ENCODE measurements around the gene PARD3B. TPM values are rescaled to one million over a fixed set of nuclear protein-coding genes. Genes with fewer than 3 reads are reported as not detected.

The PARD3B gene
- total and polyA plus RNA-seq, 5 donors: 3.0 to 18.6 (median 15.6) TPM

DNA sequence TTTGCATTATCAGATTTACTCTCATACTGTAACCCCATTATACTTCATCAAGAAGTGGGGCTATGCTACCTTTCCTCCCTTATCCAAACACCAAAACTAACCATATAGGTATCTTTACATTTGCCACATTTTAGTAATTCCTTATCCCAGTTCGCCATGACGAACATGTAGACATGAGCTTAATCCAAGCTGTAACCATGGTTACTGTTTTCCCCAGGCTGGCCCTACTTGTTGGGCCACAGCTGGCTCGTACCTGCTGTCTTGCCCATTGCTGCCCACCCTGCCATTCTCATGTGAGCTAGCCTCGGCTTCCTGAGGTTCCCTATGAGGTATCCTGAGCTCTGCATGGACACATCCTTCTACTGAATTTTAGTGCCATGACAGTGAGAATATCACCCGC lies 117.7 kb downstream of the PARD3B start:
- no peak overlapping the region for H3K4me3 ChIP-seq (ENCODE audit: low read length)

DNA sequence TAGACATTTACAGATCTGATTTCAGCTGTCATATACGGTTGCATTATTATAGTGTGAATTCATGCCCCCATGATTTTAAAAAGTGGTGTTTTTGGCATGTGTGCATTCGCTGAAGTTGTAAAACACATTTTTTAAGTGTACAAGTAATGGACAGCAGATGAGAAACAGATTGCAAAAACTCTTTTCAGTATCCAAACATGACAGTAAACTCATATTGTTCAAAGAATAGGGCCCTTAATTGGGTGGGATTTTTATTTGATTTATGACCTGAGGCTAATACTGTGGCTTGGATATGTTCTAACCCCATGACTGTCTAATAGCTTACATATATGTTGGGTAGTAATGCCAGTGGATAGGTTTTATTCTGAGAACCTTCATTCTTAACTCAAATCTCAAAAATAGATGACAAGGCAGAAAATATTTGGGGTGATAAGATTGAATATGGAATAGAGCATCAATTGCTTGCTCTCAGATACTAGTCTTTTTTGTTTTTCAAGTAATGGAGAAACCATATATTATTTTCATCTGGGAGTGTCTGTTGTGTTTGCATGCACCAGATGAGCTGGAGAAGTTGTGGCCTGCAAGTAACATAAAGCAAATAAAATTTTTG lies 118.6 kb downstream of the PARD3B start:
- intact Hi-C loops (cut with DNase I): no loop called here
- WGBS: 81% methylated on average over 2 of the region's 2 CpGs
- no peak overlapping the region for H3K4me3 ChIP-seq (ENCODE audit: low read length)
- no peaks in the 10 kb centered on the region for H3K27me3 ChIP-seq (ENCODE audit: control insufficient read depth, insufficient read depth)
- no peak for ATAC-seq
- DNase-seq: no peak
- H3K27ac ChIP-seq (ENCODE audit: low read length): no peak overlapping the region
- H3K9me3 ChIP-seq (ENCODE audit: control insufficient read depth, low read length): no peaks in the 10 kb centered on the region
- H3K4me1 ChIP-seq (ENCODE audit: control insufficient read depth, insufficient read depth, low read length): peaks cover 3% of the 10 kb centered on the region

More for the DNA sequence above, 117.7 kb downstream of the PARD3B start:
- 94% methylated on average over 5 of the region's 5 CpGs for WGBS
- ATAC-seq (no peak), DNase-seq (no peak)
- H3K9me3 ChIP-seq (ENCODE audit: control insufficient read depth, low read length): no peaks in the 10 kb centered on the region
- H3K27ac ChIP-seq (ENCODE audit: low read length): no peak overlapping the region
- H3K4me1 ChIP-seq (ENCODE audit: control insufficient read depth, insufficient read depth, low read length): peaks cover 3% of the 10 kb centered on the region
- H3K27me3 ChIP-seq (ENCODE audit: control insufficient read depth, insufficient read depth): no peaks in the 10 kb centered on the region
- intact Hi-C loops (cut with DNase I): no loop called here

DNA sequence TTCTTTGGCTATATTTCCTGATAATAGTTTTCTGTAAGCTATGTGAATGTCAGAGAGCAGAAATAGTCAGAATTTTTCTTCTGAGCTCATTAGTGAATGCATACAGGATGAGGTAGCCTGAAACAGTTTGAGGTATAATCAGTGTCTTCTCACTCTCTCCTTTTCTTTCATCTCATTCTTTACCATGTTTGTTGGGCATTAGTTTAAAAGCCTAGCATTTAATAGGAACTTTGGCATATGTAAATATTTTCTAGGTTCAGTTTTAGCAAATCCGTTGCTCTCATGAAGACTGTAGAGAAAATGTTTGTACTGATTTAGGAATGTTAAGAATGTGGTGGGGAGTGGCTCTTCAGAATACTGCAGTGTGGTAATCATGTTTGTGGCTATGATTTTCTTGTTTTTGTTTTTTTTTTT lies 119.4 kb downstream of the PARD3B start:
- H3K27ac ChIP-seq (ENCODE audit: low read length): no peak overlapping the region
- ATAC-seq (no peak), DNase-seq (no peak)
- no peak overlapping the region for H3K4me3 ChIP-seq (ENCODE audit: low read length)
- peaks cover 3% of the 10 kb centered on the region for H3K4me1 ChIP-seq (ENCODE audit: control insufficient read depth, insufficient read depth, low read length)
- intact Hi-C loops (cut with DNase I): no loop called here
- WGBS: 33% methylated on average over 1 of the region's 1 CpG
- H3K9me3 ChIP-seq (ENCODE audit: control insufficient read depth, low read length): no peaks in the 10 kb centered on the region
- H3K27me3 ChIP-seq (ENCODE audit: control insufficient read depth, insufficient read depth): no peaks in the 10 kb centered on the region

GRCh38 chr2:204665207-204665606 lies 119.9 kb downstream of the PARD3B start:
- Histone ChIP-seq H3K27me3 (ENCODE audit: control insufficient read depth, insufficient read depth) (no peaks in the 10 kb centered on the region), H3K9me3 (ENCODE audit: control insufficient read depth, low read length) (no peaks in the 10 kb centered on the region), H3K27ac (ENCODE audit: low read length) (no peak overlapping the region), H3K4me1 (ENCODE audit: control insufficient read depth, insufficient read depth, low read length) (peaks cover 3% of the 10 kb centered on the region), H3K4me3 (ENCODE audit: low read length) (no peak overlapping the region)
- ATAC-seq: no peak
- intact Hi-C loops (cut with DNase I): no loop called here
- 47% methylated on average over 1 of the region's 1 CpG for WGBS
- no peak for DNase-seq

- no peak overlapping the region for H3K27ac ChIP-seq (ENCODE audit: low read length)
- H3K9me3 ChIP-seq (ENCODE audit: control insufficient read depth, low read length): no peaks in the 10 kb centered on the region
- peaks cover 3% of the 10 kb centered on the region for H3K4me1 ChIP-seq (ENCODE audit: control insufficient read depth, insufficient read depth, low read length)
- H3K27me3 ChIP-seq (ENCODE audit: control insufficient read depth, insufficient read depth): no peaks in the 10 kb centered on the region
- no peak overlapping the region for H3K4me3 ChIP-seq (ENCODE audit: low read length)
- no peak for DNase-seq
- whole genome bisulfite sequencing: 96% methylated on average over 2 of the region's 2 CpGs
- intact Hi-C loops (cut with DNase I): no loop called here
- no peak for ATAC-seq
Observed at GRCh38 chr2:204665771-204666170, 120.5 kb downstream of the PARD3B start.

DNA sequence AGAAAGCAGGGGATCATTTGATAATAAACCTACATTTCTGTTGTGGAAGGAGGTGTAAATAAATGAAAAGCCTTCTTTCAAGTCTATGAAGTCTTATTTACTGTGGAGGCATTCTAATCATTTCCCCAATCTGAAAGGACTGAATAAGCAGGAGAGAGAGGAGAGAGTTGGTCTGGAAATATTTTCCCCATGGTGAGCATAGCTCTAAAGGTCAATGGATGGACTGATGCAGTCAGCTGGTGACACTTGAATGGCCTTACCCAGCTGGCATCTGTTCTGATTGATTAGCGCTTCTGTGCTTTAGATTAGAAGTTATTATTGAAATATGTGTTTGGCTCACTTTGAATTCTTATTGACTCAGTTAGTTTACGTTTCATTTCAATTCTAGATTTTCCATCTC lies 122.7 kb downstream of the PARD3B start:
- WGBS: 95% methylated on average over 2 of the region's 2 CpGs
- ATAC-seq: no peak
- Histone ChIP-seq H3K4me3 (ENCODE audit: low read length) (no peak overlapping the region), H3K27ac (ENCODE audit: low read length) (no peak overlapping the region), H3K4me1 (ENCODE audit: control insufficient read depth, insufficient read depth, low read length) (peaks cover 4% of the 10 kb centered on the region), H3K27me3 (ENCODE audit: control insufficient read depth, insufficient read depth) (no peaks in the 10 kb centered on the region), H3K9me3 (ENCODE audit: control insufficient read depth, low read length) (no peaks in the 10 kb centered on the region)
- intact Hi-C loops (cut with DNase I): no loop called here
- DNase-seq: no peak

DNA sequence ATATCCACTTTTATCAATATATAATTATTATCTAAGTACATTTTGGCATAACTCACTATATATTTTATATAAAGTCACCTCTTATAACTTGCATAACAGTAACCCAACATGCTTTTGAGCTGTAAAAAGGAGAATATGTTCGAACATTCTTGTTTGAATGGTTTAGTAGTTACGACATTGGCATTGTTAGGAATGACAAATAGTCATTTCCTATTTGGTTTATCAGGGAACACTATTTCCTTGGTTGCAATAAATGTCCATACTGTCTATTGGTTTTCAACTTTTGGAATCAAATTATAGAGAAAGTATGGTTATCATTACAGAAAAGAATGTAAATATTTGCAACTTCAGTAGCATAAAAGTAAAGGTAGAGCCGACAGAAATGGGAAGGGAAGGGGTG lies 124.1 kb downstream of the PARD3B start:
- intact Hi-C loops (cut with DNase I): no loop called here
- no peak for ATAC-seq

GRCh38 chr2:204670124-204670523 lies 124.8 kb downstream of the PARD3B start:
- Histone ChIP-seq H3K27me3 (ENCODE audit: control insufficient read depth, insufficient read depth) (no peaks in the 10 kb centered on the region), H3K4me3 (ENCODE audit: low read length) (no peak overlapping the region), H3K9me3 (ENCODE audit: control insufficient read depth, low read length) (no peaks in the 10 kb centered on the region), H3K27ac (ENCODE audit: low read length) (no peak overlapping the region), H3K4me1 (ENCODE audit: control insufficient read depth, insufficient read depth, low read length) (peaks cover 4% of the 10 kb centered on the region)
- intact Hi-C loops (cut with DNase I): no loop called here
- 63% methylated on average over 2 of the region's 2 CpGs for WGBS
- no peak for DNase-seq
- no peak for ATAC-seq

More for the DNA sequence above, 124.1 kb downstream of the PARD3B start:
- H3K27ac ChIP-seq (ENCODE audit: low read length): no peak overlapping the region
- peaks cover 4% of the 10 kb centered on the region for H3K4me1 ChIP-seq (ENCODE audit: control insufficient read depth, insufficient read depth, low read length)
- WGBS: 76% methylated on average over 3 of the region's 3 CpGs
- no peaks in the 10 kb centered on the region for H3K27me3 ChIP-seq (ENCODE audit: control insufficient read depth, insufficient read depth)
- no peak overlapping the region for H3K4me3 ChIP-seq (ENCODE audit: low read length)
- no peak for DNase-seq
- H3K9me3 ChIP-seq (ENCODE audit: control insufficient read depth, low read length): no peaks in the 10 kb centered on the region

- intact Hi-C loops (cut with DNase I): no loop called here
Observed at GRCh38 chr2:204670756-204671155, 125.5 kb downstream of the PARD3B start.

DNA sequence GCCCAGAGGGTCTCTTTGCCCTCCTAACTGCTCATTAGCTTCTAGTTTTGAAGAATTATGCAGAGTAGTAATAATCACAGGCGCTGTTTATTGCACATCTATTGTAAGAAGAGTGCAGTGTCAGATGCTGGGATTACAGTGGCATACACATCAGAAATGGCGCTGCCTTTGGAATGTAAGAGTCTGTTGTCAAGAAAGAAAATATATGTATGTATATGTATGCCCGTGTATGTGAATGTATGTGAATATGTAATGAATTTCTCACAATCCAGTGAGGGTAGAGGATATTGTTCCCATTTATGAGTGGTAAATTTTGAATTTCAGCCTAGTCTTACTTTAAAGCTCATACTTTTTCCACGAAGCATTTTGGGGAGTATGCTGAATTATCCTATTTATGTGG lies 127.5 kb downstream of the PARD3B start:
- no peak for DNase-seq

More at GRCh38 chr2:204670756-204671155, 125.5 kb downstream of the PARD3B start:
- Histone ChIP-seq H3K27ac (ENCODE audit: low read length) (no peak overlapping the region), H3K4me3 (ENCODE audit: low read length) (no peak overlapping the region), H3K27me3 (ENCODE audit: control insufficient read depth, insufficient read depth) (no peaks in the 10 kb centered on the region), H3K4me1 (ENCODE audit: control insufficient read depth, insufficient read depth, low read length) (peaks cover 2% of the 10 kb centered on the region), H3K9me3 (ENCODE audit: control insufficient read depth, low read length) (no peaks in the 10 kb centered on the region)
- DNase-seq (no peak), ATAC-seq (no peak)
- 90% methylated on average over 4 of the region's 4 CpGs for WGBS

GRCh38 chr2:204673877-204674276 lies 128.6 kb downstream of the PARD3B start:
- WGBS: 92% methylated on average over 3 of the region's 3 CpGs
- H3K27me3 ChIP-seq (ENCODE audit: control insufficient read depth, insufficient read depth): no peaks in the 10 kb centered on the region
- H3K4me1 ChIP-seq (ENCODE audit: control insufficient read depth, insufficient read depth, low read length): peaks cover 2% of the 10 kb centered on the region
- intact Hi-C loops (cut with DNase I): no loop called here
- ATAC-seq: no peak
- no peaks in the 10 kb centered on the region for H3K9me3 ChIP-seq (ENCODE audit: control insufficient read depth, low read length)
- H3K27ac ChIP-seq (ENCODE audit: low read length): no peak overlapping the region
- no peak for DNase-seq
- no peak overlapping the region for H3K4me3 ChIP-seq (ENCODE audit: low read length)

More for the DNA sequence above, 127.5 kb downstream of the PARD3B start:
- H3K4me3 ChIP-seq (ENCODE audit: low read length): no peak overlapping the region
- no peak for ATAC-seq
- H3K27ac ChIP-seq (ENCODE audit: low read length): no peak overlapping the region
- intact Hi-C loops (cut with DNase I): no loop called here
- 72% methylated on average over 4 of the region's 4 CpGs for WGBS
- H3K9me3 ChIP-seq (ENCODE audit: control insufficient read depth, low read length): no peaks in the 10 kb centered on the region
- no peaks in the 10 kb centered on the region for H3K27me3 ChIP-seq (ENCODE audit: control insufficient read depth, insufficient read depth)
- H3K4me1 ChIP-seq (ENCODE audit: control insufficient read depth, insufficient read depth, low read length): peaks cover 2% of the 10 kb centered on the region

GRCh38 chr2:204678031-204678430 lies 132.8 kb downstream of the PARD3B start:
- intact Hi-C loops (cut with DNase I): no loop called here
- Histone ChIP-seq H3K4me1 (ENCODE audit: control insufficient read depth, insufficient read depth, low read length) (peaks cover 2% of the 10 kb centered on the region), H3K27ac (ENCODE audit: low read length) (no peak overlapping the region), H3K4me3 (ENCODE audit: low read length) (no peak overlapping the region), H3K9me3 (ENCODE audit: control insufficient read depth, low read length) (no peaks in the 10 kb centered on the region), H3K27me3 (ENCODE audit: control insufficient read depth, insufficient read depth) (no peaks in the 10 kb centered on the region)
- DNase-seq (peak in 2 of 3 donors; percentile 14 to 25), ATAC-seq (no peak)
- whole genome bisulfite sequencing: 95% methylated on average over 10 of the region's 10 CpGs

Measured in right cardiac atrium (tissue), 5 donors.